WERI-Rb-1 (cell line): ENCODE measurements around the gene P2RY13.

Source experiments
- DNase-seq: peaks from one replicate; pipeline ENCODE4 v3.0.0-alpha.2; 2020
- H3K27ac ChIP-seq: fragments of 250-450 bp; sonication (Bioruptor Pico); 2 replicates; pipeline ENCODE4 v1.5.1; 2020; ENCODE audit warnings: mild to moderate bottlenecking, moderate library complexity
- H3K27me3 ChIP-seq: fragments of 250-450 bp; sonication (Bioruptor Pico); 2 replicates; pipeline ENCODE4 v1.5.1; 2021; ENCODE audit warnings: mild to moderate bottlenecking, low read depth, moderate library complexity; ENCODE audit not compliant: insufficient read depth, severe bottlenecking
- H3K36me3 ChIP-seq: fragments of 250-450 bp; sonication (Bioruptor Pico); 2 replicates; pipeline ENCODE4 v1.5.1; 2020; ENCODE audit warnings: mild to moderate bottlenecking, moderate library complexity
- H3K4me3 ChIP-seq: 2 replicates; pipeline ENCODE4 v1.5.1; 2011; ENCODE audit warnings: low read depth, mild to moderate bottlenecking, control low read depth, low read length
- H3K9me3 ChIP-seq: fragments of 250-450 bp; sonication (Bioruptor Pico); 2 replicates; pipeline ENCODE4 v1.5.1; 2021; ENCODE audit warnings: mild to moderate bottlenecking, moderate library complexity; ENCODE audit not compliant: severe bottlenecking
- TF ChIP-seq, protein P1 (sequence below): IDR thresholded peaks from 2 replicates; pipeline ENCODE4 v1.5.1; 2011; ENCODE audit warnings: low read depth, mild to moderate bottlenecking, control low read depth, inconsistent platforms, low read length

Gene P2RY13

DNA sequence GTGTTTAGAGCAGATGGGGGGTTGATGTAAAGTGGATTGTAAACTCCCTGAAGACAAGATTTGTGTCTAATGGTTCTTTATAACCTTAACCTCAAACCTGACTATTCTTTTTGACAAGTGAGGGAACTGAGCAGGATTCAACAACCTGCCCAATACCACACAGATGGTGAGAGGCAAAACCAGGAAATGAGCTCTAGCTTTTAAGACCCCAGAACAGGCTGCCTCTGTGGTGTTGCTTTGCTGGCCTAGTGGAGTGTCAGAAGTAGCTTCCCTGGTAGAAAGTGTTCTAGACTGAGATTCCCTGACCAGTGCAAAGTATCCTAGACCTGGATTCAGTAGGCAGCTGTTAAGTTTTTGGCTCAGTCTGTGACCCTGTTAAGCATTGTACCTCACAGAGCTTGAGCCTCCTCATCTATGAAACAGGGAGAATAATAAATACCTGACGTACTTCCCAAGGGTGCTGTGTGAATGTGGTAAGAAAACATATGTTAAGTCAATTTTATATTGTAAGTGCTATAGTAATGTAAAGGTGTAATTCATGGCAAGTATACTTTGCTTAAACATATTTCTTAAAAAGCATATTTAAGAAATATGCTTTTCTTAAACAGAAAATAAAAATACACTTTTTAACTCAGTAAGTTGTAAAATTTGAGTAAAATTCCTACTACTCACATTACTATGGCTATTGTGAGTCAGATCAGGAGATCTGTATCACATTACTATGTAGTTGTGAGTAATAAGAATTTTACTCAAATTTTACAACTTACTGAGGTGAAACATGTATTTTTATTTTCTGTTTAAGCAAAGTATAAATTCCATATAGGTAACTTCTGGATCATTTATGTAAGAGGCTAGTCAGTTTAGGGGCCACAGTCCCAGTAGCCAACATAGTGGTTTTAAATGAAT, 21.5 kb downstream of the P2RY13 start:
- Histone ChIP-seq H3K9me3 (no peaks in the 10 kb centered on the region), H3K27me3 (no peaks in the 10 kb centered on the region), H3K36me3 (no peaks in the 10 kb centered on the region), H3K27ac (no peak overlapping the region), H3K4me3 (no peak overlapping the region)
- no peak for DNase-seq
- TF ChIP-seq, protein P1, sequence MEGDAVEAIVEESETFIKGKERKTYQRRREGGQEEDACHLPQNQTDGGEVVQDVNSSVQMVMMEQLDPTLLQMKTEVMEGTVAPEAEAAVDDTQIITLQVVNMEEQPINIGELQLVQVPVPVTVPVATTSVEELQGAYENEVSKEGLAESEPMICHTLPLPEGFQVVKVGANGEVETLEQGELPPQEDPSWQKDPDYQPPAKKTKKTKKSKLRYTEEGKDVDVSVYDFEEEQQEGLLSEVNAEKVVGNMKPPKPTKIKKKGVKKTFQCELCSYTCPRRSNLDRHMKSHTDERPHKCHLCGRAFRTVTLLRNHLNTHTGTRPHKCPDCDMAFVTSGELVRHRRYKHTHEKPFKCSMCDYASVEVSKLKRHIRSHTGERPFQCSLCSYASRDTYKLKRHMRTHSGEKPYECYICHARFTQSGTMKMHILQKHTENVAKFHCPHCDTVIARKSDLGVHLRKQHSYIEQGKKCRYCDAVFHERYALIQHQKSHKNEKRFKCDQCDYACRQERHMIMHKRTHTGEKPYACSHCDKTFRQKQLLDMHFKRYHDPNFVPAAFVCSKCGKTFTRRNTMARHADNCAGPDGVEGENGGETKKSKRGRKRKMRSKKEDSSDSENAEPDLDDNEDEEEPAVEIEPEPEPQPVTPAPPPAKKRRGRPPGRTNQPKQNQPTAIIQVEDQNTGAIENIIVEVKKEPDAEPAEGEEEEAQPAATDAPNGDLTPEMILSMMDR = no peak

DNA sequence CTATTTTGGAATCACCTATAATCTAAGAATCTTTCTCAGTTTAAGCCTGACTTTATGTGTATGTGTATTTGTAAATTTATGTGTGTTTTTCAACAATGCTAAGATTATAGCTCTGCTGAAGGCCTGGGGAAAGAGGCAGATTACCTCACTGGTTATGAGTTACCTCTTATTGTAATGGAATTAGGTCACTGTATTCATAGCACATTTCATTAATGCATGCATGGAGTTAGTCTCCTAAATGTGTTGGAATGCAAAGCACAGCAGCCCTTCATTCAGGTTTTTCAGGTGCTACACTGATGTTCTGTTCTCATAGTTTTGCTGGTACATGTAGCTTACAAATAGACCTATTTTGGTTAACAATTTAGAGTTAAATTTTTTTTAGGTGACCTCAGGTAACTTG, 22.2 kb downstream of the P2RY13 start:
- Histone ChIP-seq H3K27ac (no peak overlapping the region), H3K27me3 (peaks cover 2% of the 10 kb centered on the region), H3K4me3 (no peak overlapping the region), H3K9me3 (no peaks in the 10 kb centered on the region), H3K36me3 (no peaks in the 10 kb centered on the region)
- no peak for DNase-seq
- TF ChIP-seq, protein P1 = no peak

DNA sequence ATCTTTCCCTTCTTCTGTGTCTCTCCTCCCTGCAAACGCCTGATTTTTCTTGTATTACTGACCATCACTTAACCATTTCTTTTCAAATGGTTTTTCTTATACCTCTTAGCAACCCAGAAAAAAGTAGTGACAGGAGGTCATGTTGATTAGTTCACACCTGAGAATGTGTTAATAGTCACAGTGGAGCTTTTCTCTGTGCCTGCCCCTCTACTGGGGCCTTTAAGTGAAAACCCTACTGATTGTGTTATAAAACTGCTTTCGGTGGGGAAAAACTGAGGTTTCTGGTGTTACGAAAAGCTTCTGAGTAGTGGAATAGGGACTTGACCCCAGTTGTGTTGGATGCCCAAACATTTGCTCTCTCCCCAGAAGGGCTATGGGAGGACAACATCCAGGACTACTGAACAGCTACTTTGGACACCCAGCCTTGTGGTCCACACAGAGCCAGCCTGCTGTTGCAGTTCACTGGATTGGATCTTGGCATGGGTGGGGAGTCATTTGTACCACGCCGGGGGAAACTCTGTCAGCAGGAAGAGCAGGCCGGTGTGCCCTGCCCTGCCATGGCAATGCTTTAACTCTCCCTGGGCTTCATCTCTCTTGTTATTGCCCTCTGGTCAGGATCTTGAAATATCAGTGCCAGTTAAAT, 23.1 kb downstream of the P2RY13 start:
- TF ChIP-seq, protein P1 = no peak

DNA sequence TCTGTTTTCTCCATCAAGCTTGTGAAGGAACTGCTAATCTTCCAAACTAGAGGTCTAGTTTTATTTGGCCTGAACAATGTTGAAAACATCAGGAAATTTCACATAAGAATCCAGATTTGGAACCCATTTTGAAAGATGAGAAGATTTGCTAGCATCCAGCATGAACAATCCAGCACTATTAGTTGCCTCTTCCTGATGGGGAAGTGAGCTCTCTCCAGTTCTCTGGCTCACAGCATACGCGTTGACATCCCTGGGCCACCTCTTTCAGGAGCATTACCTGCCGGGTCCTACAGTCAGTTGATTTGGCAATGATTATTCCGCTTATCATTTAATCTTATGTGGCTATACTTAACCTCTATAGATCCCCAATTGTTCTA, 23.6 kb downstream of the P2RY13 start:
- TF ChIP-seq, protein P1 = no peak

More for the DNA sequence above, 23.1 kb downstream of the P2RY13 start:
- no peaks in the 10 kb centered on the region for H3K9me3 ChIP-seq
- no peak for DNase-seq
- H3K27me3 ChIP-seq = peaks cover 2% of the 10 kb centered on the region
- H3K27ac ChIP-seq = no peak overlapping the region
- no peak overlapping the region for H3K4me3 ChIP-seq
- H3K36me3 ChIP-seq = no peaks in the 10 kb centered on the region

DNA sequence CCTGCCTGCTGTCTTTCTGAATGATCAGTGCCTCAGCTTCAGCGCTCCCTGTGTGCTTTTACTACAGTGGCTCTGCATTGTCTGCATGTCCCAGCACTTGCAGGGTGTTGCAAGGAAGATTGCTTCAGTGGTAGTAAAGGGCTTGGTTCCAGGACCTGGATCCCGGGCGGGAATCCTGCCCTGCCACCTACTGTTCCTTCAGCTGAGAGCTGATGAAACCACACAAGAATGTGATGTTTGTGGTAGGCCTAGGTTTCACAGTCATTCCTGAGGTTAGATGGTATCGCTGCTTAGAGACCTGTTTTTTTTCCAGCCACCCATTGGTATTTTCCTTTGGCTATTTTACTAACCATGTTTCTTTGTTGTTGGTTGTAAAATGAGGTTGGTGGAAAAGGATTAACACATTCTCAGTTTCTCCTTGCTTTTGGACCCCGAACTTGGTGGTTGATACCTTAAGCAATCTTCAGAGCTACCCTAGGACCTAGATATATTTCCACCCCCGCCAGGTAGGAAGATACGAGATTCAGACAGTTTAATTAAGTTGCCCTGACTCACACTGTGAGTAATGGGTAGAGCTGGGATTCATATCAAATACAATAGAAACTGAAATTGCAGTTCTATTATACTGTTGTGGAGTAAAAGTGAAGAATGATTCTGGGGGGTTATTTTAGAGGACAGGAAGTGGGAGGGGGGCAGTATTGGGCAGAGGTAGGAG, 24.1 kb downstream of the P2RY13 start:
- Histone ChIP-seq H3K36me3 (no peaks in the 10 kb centered on the region), H3K4me3 (no peak overlapping the region), H3K9me3 (no peaks in the 10 kb centered on the region), H3K27ac (no peak overlapping the region), H3K27me3 (peaks cover 2% of the 10 kb centered on the region)
- no peak for DNase-seq
- TF ChIP-seq, protein P1 = no peak

More for the DNA sequence above, 23.6 kb downstream of the P2RY13 start:
- no peak for DNase-seq
- Histone ChIP-seq H3K27me3 (peaks cover 2% of the 10 kb centered on the region), H3K27ac (no peak overlapping the region), H3K9me3 (no peaks in the 10 kb centered on the region), H3K36me3 (no peaks in the 10 kb centered on the region), H3K4me3 (no peak overlapping the region)
